Measurements from ENCODE around the gene FEM1A.

DNA sequence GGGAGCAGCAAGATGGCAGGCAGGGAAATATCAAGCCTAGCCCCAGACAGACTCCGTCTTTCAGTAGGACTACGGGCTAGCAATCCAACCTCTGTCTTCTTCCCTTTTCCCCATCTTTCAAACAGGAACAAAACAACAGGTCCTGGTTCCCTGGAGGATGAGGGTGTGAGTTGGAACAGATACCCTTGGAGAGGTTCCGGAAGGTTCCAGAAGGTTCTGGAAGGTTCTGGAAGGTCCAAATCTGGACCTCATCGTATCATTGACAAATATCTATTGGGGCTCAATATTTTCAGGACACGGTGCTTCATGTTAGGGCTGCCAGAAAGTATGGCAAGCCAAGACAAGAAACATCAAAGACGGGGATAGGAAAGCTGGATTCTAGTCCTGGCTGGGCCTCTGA is 28.5 kb upstream of the FEM1A start:
- TF ChIP-seq POLR2AphosphoS5 (IDR thresholded peaks at IDR 0.05; ENCODE audit: low read depth, low read length) (no peak), POLR2A (IDR thresholded peaks at IDR 0.05; ENCODE audit: low read depth, low read length) (no peak), TAF1 (IDR thresholded peaks at IDR 0.05; ENCODE audit: borderline replicate concordance, low read depth, low read length) (no peak)
